HK-2 (cell line): Measurements from ENCODE around the gene GPC6.

Source experiments
- DNase-seq: peaks from one replicate; pipeline ENCODE4 v3.0.0-alpha.2; 2018; ENCODE audit not compliant: unreplicated experiment

Gene GPC6

GRCh38 chr13:94408314-94409036 is 1181.9 kb downstream of the GPC6 start:
- no peak for DNase-seq

DNA sequence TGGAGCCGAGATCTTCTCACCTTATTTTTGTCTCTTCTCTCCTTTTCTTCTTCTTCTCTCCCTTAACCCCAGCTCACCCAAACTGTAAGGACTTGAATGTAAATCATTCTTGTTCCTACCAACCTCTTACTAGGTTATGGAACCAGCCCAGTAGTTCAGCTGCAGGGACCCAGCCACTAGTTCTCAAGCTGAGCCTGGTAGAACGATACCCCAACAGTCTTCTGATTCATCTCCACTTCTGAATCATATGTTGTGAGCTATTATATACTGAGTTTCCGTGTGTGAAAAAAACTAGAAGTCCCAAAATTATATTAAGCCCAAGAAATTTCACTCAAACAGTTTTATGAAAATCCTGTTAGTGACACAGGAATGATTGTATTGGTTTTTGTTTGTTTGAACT is 1185.1 kb downstream of the GPC6 start:
- DNase-seq, result no peak

DNA sequence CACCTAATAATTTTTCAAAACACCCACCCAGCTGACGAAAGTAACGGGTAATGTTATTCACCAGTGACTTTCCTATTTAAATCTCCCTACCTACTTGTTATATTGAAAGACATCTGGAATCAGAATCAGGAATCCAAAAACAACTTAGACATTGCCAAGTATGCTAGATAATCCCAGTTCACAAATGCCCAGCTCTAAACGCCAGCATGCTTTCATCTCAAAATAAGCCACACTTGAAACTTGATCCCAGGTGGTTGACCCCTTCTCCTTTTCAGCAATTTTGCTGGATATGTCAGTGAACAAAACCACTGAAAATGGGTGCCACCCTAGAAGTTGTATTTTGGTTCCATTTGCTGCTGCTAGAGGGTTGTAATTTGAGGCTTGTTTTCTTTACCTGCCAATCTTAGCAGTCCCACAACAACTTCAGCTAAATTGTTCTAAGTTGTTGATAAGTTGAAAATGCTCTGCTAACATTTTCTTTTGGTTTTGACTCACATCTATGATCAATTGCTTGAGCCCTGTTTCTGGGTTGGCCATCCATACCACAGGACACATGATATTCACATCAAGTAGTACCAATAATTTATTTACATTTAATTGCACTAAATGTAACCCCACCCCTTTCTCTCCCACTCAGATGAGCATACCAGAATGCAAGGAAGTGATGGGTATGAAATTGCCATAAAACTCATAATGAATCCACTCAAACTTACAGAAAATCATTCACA is 1186.4 kb downstream of the GPC6 start:
- no peak for DNase-seq

- no peak for DNase-seq
Measured at GRCh38 chr13:94413598-94413944, 1187.0 kb downstream of the GPC6 start.

DNA sequence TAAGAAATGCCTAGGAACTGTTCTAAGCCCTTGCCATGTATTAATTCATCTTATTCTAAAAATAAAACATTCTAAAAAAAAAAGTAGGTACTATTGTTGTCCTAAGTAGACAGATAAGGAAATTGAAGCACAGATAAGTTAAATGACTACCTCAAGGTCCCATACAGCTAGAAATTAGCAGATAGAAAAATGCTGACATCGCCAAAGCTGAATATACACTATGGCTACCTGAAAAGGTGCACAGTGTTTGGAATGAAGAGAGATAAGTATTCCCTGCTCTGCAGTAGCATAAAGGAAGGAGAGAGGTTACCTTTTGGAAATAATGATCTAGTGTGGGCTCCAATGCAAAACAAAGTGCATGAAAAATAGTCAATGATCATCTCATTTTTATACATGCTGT is 1187.5 kb downstream of the GPC6 start:
- no peak for DNase-seq

- no peak for DNase-seq
Measured at GRCh38 chr13:94414708-94415107, 1188.1 kb downstream of the GPC6 start.

DNA sequence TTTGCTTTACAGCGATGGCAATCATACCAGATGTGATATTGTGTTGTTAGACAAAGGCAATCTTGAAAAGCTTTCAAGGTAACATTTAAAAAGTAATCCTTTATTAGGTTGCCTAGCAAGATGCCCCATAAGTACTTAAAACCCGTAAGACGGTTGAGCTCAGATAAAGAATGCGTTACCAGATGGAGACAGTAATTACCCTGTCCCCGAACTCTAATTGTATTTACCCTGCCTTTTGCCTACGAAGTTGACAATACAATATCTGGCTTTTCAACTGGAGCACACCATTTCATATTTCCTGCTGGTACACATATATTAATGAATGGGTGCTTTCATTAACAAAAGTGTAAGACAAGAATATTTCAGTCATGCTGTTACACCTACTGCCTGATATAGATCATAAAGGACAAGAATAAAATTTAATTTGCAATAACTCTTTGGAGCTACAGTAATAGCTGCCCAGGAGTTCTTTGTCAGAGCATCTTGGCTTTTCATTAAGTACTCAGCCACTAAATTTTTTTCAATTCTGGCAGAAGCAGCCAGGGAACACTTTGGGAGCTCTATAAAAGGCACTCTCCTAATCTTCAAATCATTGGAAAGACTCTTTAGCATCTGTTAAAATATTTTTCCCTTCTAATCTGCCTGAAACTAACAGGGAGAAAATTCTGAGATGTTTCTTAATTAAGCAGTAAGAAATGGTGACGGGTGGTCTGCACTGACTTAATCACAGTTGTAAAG is 1189.1 kb downstream of the GPC6 start:
- no peak for DNase-seq

GRCh38 chr13:94416454-94417080 is 1190.0 kb downstream of the GPC6 start:
- DNase-seq, result peak; percentile 4

- no peak for DNase-seq
Measured at GRCh38 chr13:94417294-94417693, 1190.7 kb downstream of the GPC6 start.

- no peak for DNase-seq
Measured at GRCh38 chr13:94419304-94419924, 1192.8 kb downstream of the GPC6 start.

DNA sequence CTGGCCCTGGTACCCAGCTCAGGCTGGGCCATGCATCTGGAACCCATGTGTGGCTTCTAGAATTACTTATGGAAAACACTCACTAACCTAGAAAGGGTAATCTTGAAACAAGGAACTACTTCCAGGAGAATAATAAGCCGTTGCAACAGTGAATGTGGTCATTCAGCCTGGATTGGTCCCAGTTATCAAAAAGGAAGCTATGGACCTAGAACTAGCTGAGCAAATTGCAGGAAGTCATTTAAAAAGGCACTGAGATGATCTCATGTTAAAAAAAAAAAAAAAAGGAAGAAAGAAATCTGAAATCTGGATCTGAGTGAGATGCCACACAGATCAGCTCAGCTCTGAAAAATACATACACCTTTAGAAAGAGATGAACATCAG is 1193.3 kb downstream of the GPC6 start:
- no peak for DNase-seq

- DNase-seq, result no peak
Measured at GRCh38 chr13:94427313-94427953, 1200.8 kb downstream of the GPC6 start.

GRCh38 chr13:94431574-94431973 is 1205.0 kb downstream of the GPC6 start:
- no peak for DNase-seq

DNA sequence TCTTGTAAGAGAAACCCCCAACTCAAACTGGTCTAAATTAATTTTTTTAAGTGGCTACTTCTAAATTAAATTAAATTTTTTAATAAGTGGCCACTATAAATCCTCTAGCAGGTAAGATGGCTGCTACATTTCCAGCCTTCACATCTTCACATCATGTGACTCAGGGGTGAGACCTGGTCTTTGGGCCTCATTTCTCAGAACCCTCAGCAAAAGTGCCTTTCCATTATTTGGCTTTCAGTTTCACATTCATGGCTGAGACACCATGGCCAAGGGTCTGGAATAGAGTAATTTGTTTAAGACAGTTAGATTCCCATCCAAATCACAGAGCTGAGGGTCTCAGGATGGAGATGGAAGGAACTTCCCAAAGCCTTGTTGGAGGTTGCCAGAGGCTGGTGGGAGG is 1205.4 kb downstream of the GPC6 start:
- no peak for DNase-seq

GRCh38 chr13:94433055-94433961 is 1206.7 kb downstream of the GPC6 start:
- no peak for DNase-seq

GRCh38 chr13:94435604-94436226 is 1209.1 kb downstream of the GPC6 start:
- DNase-seq, result no peak

DNA sequence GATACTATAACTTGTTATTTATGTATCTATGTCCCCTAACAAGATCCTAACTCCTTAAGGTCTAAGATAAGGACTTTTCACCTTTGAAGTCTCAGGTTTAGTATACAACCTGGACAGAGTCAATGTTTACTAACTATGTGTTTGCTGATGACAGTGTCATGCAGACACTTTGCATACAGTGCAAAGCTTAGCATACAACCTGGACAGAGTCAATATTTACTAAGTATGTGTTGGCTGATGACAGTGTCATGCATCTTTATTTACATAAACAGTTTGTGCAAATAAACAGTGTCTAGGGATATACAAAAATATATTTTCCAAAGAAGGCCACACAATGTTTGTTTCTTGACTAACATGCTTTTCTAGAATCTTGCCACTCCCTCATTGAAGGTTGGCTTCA is 1218.2 kb downstream of the GPC6 start:
- no peak for DNase-seq

DNA sequence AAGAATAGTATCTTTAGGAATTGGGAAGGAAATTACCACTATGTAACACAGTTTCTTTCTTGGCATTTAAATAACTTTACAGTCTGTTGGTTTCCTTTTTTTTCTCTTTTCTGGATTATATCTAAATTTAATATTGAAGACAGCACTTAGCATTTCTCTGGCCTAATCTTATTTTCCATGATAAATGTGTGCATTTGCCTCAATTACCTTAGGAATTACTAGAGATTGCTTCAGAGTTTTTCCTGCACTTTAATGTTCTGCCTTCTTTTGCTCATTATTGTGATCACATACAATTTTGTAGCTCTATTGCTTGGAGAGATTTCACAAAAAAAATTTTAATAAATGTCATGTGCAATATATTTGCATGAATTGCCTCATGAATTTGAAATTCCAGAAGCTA is 1227.7 kb downstream of the GPC6 start:
- DNase-seq, result no peak

DNA sequence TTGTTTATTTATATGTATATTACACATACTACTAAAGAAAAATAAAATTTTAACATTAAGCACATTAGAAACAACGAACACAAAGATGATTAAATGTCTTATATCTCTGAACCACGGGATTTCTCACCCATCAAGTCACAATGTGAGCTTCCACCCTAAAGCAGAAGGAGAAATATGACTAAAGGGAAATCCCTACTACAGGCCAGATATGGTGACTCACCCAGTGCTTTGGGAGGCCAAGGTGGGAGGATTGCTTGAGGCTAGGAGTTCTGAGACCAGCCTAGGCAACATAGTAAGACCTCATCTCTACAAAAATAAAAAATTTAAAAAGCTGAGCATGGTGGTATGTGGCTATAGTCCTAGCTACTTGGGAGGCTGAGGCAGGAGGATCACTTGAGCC is 1228.3 kb downstream of the GPC6 start:
- DNase-seq, result no peak

DNA sequence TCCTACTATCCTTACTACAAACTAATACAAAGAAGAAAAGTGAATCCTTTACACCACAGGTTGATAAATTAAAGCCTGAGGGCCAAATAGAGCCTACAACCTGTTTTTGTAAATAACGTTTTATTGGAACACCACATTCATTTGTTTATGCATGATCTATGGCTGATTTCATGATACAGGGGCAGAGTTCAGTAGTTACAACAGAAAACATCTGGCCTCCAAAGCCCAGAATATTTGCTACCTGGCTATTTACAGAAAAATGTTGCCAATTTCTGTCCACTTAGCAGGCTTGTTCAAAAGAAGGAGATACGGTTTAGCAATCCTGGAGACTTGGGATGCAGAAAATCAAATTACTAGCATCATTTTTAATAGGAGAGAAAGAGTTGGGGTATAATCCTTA is 1228.8 kb downstream of the GPC6 start:
- no peak for DNase-seq
